GM12874 (cell line): ENCODE data around the gene HTR7.

Experiments
- TF ChIP-seq, protein P1 (sequence below): IDR thresholded peaks from 2 replicates; pipeline ENCODE4 v1.5.1; 2011; ENCODE audit warnings: low read depth, mild to moderate bottlenecking, control low read depth, low read length, moderate library complexity; ENCODE audit not compliant: insufficient read depth

Gene HTR7

DNA sequence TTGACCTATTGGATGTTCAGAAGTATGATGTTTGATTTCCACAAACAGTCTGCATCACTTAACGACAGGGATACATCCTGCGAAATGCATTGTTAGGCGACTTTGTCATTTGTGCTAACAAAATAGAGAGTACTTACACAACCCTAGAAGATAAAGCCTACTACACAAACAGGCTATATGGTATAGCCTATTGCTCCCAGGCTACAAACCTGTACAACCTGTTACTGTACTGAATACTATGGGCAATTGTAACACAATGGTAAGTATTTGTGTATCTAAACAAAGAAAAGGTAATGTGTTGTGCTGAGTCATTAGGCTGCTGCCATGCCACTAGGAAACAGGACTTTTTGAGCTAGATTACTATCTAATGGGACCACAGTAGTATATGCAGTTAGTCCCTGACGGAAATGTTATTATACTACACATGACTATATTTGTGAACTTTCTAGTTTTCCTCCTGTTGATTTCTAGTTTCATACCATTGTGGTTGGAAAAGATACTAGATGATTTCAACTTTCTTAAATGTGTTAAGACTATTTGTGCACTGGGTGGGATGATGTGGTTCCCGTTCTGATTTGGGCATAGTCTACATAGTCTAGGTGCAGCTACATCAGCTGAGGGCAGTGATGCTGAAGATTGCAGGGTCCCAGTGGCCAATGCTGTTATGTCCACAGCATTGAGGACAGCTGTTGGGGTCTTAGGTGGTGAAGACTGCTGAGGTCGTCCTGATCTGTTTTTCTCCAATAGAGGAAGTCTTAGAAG, 161.7 kb downstream of the HTR7 start:
- TF ChIP-seq, protein P1, sequence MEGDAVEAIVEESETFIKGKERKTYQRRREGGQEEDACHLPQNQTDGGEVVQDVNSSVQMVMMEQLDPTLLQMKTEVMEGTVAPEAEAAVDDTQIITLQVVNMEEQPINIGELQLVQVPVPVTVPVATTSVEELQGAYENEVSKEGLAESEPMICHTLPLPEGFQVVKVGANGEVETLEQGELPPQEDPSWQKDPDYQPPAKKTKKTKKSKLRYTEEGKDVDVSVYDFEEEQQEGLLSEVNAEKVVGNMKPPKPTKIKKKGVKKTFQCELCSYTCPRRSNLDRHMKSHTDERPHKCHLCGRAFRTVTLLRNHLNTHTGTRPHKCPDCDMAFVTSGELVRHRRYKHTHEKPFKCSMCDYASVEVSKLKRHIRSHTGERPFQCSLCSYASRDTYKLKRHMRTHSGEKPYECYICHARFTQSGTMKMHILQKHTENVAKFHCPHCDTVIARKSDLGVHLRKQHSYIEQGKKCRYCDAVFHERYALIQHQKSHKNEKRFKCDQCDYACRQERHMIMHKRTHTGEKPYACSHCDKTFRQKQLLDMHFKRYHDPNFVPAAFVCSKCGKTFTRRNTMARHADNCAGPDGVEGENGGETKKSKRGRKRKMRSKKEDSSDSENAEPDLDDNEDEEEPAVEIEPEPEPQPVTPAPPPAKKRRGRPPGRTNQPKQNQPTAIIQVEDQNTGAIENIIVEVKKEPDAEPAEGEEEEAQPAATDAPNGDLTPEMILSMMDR, result no peak
